Cardiac muscle cell (in vitro differentiated cells and primary cell): Measurements from ENCODE around the gene IL18RAP. TPM values are rescaled to one million over a fixed set of nuclear protein-coding genes. Genes with fewer than 3 reads are reported as not detected.

ENCODE experiments used
- DNase-seq, 2 donors: peaks; one replicate each; pipeline versions ENCODE4 v3.0.0 to v3.0.0-alpha.2; 2010 to 2017; ENCODE audit warnings: low read depth in 1 of 2, low spot score in 1 of 2
- H3K27ac ChIP-seq: fragments of 200-600 bp; sonication (generic); 2 replicates; pipeline ENCODE4 v1.5.1; 2016
- H3K27me3 ChIP-seq: fragments of 200-600 bp; sonication (generic); 2 replicates; pipeline ENCODE4 v1.6.0; 2016; ENCODE audit warnings: control low read depth
- H3K36me3 ChIP-seq: fragments of 200-600 bp; sonication (generic); 2 replicates; pipeline ENCODE4 v1.5.1; 2016; ENCODE audit warnings: control low read depth
- H3K4me1 ChIP-seq: fragments of 200-600 bp; sonication (generic); 2 replicates; pipeline ENCODE4 v1.8.1; 2017; ENCODE audit warnings: low read depth, mild to moderate bottlenecking, mixed run types
- H3K4me3 ChIP-seq: fragments of 200-600 bp; sonication (generic); 2 replicates; pipeline ENCODE4 v1.5.1; 2016; ENCODE audit warnings: mild to moderate bottlenecking
- H3K9me3 ChIP-seq: fragments of 200-600 bp; sonication (generic); 2 replicates; pipeline ENCODE4 v1.5.1; 2017; ENCODE audit warnings: low read depth, mild to moderate bottlenecking, control low read depth
- CTCF ChIP-seq: IDR thresholded peaks from 2 replicates; pipeline ENCODE4 v1.5.1; 2012; ENCODE audit warnings: low read depth, mild to moderate bottlenecking, low read length
- polyA plus RNA-seq: library from polyadenylated mRNA; unstranded; fragments of >200 nt; fragmentation: Nextera tagmentation; extraction: Ambion mirVana; gene quantifications from 2 replicates; pipeline ENCODE4 v1.2.1, GENCODE V29; 2016
- total RNA-seq: library from RNA; depleted of rRNA; stranded (reverse); fragments of >200 nt; gene quantifications from 2 replicates; pipeline ENCODE4 v1.2.3, GENCODE V29; 2016

IL18RAP gene
- total and polyA plus RNA-seq, 2 experiments from 2014 or later: 0.09 TPM; not detected in 1

- Histone ChIP-seq H3K36me3 (no peaks in the 10 kb centered on the region), H3K27me3 (no peaks in the 10 kb centered on the region), H3K4me3 (no peak overlapping the region), H3K4me1 (peaks cover 5% of the 10 kb centered on the region), H3K27ac (no peak overlapping the region), H3K9me3 (no peaks in the 10 kb centered on the region)
- TF ChIP-seq CTCF: no peak
- DNase-seq: no peak
These were observed 26.9 kb upstream of the IL18RAP start for GRCh38 chr2:102396012-102396411.

- DNase-seq: peak in 1 of 2 donors; percentile 57
- Histone ChIP-seq H3K4me1 (peaks cover 5% of the 10 kb centered on the region), H3K27me3 (no peaks in the 10 kb centered on the region)
These were observed 25.8 kb upstream of the IL18RAP start for GRCh38 chr2:102397209-102397608.

GRCh38 chr2:102399499-102400141, 23.3 kb upstream of the IL18RAP start:
- no peaks in the 10 kb centered on the region for H3K36me3 ChIP-seq
- H3K4me3 ChIP-seq: no peak overlapping the region
- TF ChIP-seq CTCF: no peak
- DNase-seq: no peak
- H3K4me1 ChIP-seq: peaks cover 5% of the 10 kb centered on the region
- H3K9me3 ChIP-seq: no peaks in the 10 kb centered on the region
- no peaks in the 10 kb centered on the region for H3K27me3 ChIP-seq
- no peak overlapping the region for H3K27ac ChIP-seq

More at GRCh38 chr2:102397209-102397608, 25.8 kb upstream of the IL18RAP start:
- Histone ChIP-seq H3K4me3 (no peak overlapping the region), H3K27ac (peak overlapping the region; percentile 42), H3K9me3 (no peaks in the 10 kb centered on the region), H3K36me3 (no peaks in the 10 kb centered on the region)
- no peak for TF ChIP-seq CTCF

GRCh38 chr2:102401456-102401855, 21.5 kb upstream of the IL18RAP start:
- TF ChIP-seq CTCF: no peak

GRCh38 chr2:102401865-102402264, 21.1 kb upstream of the IL18RAP start:
- no peak overlapping the region for H3K4me3 ChIP-seq
- H3K9me3 ChIP-seq: no peaks in the 10 kb centered on the region
- DNase-seq: no peak
- no peak for TF ChIP-seq CTCF
- no peaks in the 10 kb centered on the region for H3K36me3 ChIP-seq
- H3K27me3 ChIP-seq: no peaks in the 10 kb centered on the region
- peaks cover 5% of the 10 kb centered on the region for H3K4me1 ChIP-seq
- H3K27ac ChIP-seq: no peak overlapping the region

More at GRCh38 chr2:102401456-102401855, 21.5 kb upstream of the IL18RAP start:
- no peak overlapping the region for H3K4me3 ChIP-seq
- peaks cover 5% of the 10 kb centered on the region for H3K4me1 ChIP-seq
- no peaks in the 10 kb centered on the region for H3K36me3 ChIP-seq
- no peaks in the 10 kb centered on the region for H3K27me3 ChIP-seq
- no peak overlapping the region for H3K27ac ChIP-seq
- no peaks in the 10 kb centered on the region for H3K9me3 ChIP-seq
- DNase-seq: peak in 1 of 2 donors; percentile 11
